COLO668 (cell line): ENCODE measurements around the gene GOLGA8S.
"Not testable (repeated sequence)": the region's sequence is repeated elsewhere in the genome, so short reads cannot be mapped to it uniquely, and the experiment has no call there.

Source experiments
- DNase-seq: peaks from one replicate; lab custom pipeline; 2025; ENCODE audit not compliant: unreplicated experiment; lab: John Stamatoyannopoulos, UW

The GOLGA8S gene

GRCh38 chr15:23398357-23398756 lies 43.8 kb downstream of the GOLGA8S start:
- DNase-seq: not testable (repeated sequence)

- DNase-seq: not testable (repeated sequence)
Measured at GRCh38 chr15:23399207-23399606, 44.7 kb downstream of the GOLGA8S start.

GRCh38 chr15:23401627-23402026 lies 47.1 kb downstream of the GOLGA8S start:
- no peak for DNase-seq

GRCh38 chr15:23402140-23402539 lies 47.6 kb downstream of the GOLGA8S start:
- no peak for DNase-seq

- no peak for DNase-seq
Measured at GRCh38 chr15:23402544-23402943, 48.0 kb downstream of the GOLGA8S start.

- no peak for DNase-seq
Measured at GRCh38 chr15:23403550-23403949, 49.0 kb downstream of the GOLGA8S start.

GRCh38 chr15:23411841-23412240 lies 57.3 kb downstream of the GOLGA8S start:
- DNase-seq: no peak

- DNase-seq: not testable (repeated sequence)
Measured at GRCh38 chr15:23412881-23413600, 58.5 kb downstream of the GOLGA8S start.
